Measurements from ENCODE around the gene PCDHA6. TPM values are rescaled to one million over a fixed set of nuclear protein-coding genes. Genes with fewer than 3 reads are reported as not detected.

Gene PCDHA6, protein sequence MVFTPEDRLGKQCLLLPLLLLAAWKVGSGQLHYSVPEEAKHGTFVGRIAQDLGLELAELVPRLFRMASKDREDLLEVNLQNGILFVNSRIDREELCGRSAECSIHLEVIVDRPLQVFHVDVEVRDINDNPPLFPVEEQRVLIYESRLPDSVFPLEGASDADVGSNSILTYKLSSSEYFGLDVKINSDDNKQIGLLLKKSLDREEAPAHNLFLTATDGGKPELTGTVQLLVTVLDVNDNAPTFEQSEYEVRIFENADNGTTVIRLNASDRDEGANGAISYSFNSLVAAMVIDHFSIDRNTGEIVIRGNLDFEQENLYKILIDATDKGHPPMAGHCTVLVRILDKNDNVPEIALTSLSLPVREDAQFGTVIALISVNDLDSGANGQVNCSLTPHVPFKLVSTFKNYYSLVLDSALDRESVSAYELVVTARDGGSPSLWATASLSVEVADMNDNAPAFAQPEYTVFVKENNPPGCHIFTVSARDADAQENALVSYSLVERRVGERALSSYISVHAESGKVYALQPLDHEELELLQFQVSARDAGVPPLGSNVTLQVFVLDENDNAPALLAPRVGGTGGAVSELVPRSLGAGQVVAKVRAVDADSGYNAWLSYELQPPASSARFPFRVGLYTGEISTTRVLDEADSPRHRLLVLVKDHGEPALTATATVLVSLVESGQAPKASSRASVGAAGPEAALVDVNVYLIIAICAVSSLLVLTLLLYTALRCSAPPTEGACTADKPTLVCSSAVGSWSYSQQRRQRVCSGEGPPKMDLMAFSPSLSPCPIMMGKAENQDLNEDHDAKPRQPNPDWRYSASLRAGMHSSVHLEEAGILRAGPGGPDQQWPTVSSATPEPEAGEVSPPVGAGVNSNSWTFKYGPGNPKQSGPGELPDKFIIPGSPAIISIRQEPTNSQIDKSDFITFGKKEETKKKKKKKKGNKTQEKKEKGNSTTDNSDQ
- total RNA-seq: not detected
- polyA plus RNA-seq (2013, experiment 1 of 2): not detected
- not detected for polyA plus RNA-seq (2013, experiment 2 of 2)
- total RNA-seq: 0 to 0.20 (median 0) reads per million in 172 experiments

DNA sequence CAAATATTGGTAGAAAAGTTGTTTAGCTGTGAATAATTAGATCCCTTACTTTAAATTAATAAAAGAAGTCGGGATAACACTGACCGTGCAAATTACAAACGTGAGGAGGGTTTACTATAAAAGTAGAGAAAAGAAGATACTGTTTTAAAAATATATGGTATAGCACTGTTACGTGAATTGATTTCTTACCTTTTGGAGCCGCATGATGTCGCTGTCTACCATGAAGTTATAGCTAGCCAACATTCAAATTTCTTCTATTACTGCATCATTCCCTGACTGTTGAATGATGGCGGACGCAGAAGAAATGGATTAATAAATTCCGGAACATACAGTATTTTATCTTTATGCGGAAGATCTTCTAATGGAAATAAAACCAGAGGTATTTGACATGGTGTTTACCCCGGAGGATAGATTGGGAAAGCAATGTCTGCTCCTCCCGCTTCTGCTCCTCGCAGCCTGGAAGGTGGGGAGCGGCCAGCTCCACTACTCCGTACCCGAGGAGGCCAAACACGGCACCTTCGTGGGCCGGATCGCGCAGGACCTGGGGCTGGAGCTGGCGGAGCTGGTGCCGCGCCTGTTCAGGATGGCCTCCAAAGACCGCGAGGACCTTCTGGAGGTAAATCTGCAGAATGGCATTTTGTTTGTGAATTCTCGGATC lies at the start of gene PCDHA6:
PCDHA6 (plus strand) TSS at position 257 of the 658 bp plus-strand sequence; CDS start at position 389, 132 bp downstream.
- Histone ChIP-seq H3K36me3 (ENCODE audit: insufficient read depth, low read length) (no peaks in the 10 kb centered on the region), H3K27ac (ENCODE audit: low read depth in 1 of 2, low read length in 2 of 2) (no peak within 1 kb of the TSS), H3K4me3 (ENCODE audit: low read length) (no peak within 1 kb of the TSS), H3K4me1 (ENCODE audit: insufficient read depth, low read length) (no peaks in the 10 kb centered on the region), H3K9me3 (ENCODE audit: control insufficient read depth in 1 of 2, insufficient read depth in 1 of 2, low read length in 2 of 2) (peaks cover 40 to 42% of the 10 kb centered on the region in 2 experiments), H3K27me3 (ENCODE audit: control insufficient read depth in 1 of 2, insufficient read depth in 2 of 2, low read length in 2 of 2) (peaks cover 14 to 32% of the 10 kb centered on the region in 2 experiments)
- POLR2A ChIA-PET: no interaction called here
- H3K4me3 Mint-ChIP-seq: no peak within 1 kb of the TSS
- no peak for DNase-seq
- CTCF ChIA-PET: no interaction called here
- H3K4me1 Mint-ChIP-seq (ENCODE audit: low read depth): no peaks in the 10 kb centered on the region
- peaks cover 51% of the 10 kb centered on the region for H3K27me3 Mint-ChIP-seq
- TF ChIP-seq, protein P1, sequence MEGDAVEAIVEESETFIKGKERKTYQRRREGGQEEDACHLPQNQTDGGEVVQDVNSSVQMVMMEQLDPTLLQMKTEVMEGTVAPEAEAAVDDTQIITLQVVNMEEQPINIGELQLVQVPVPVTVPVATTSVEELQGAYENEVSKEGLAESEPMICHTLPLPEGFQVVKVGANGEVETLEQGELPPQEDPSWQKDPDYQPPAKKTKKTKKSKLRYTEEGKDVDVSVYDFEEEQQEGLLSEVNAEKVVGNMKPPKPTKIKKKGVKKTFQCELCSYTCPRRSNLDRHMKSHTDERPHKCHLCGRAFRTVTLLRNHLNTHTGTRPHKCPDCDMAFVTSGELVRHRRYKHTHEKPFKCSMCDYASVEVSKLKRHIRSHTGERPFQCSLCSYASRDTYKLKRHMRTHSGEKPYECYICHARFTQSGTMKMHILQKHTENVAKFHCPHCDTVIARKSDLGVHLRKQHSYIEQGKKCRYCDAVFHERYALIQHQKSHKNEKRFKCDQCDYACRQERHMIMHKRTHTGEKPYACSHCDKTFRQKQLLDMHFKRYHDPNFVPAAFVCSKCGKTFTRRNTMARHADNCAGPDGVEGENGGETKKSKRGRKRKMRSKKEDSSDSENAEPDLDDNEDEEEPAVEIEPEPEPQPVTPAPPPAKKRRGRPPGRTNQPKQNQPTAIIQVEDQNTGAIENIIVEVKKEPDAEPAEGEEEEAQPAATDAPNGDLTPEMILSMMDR (IDR thresholded peaks at IDR 0.05): no peak
- H3K36me3 Mint-ChIP-seq (ENCODE audit: low read depth): peaks cover 8% of the 10 kb centered on the region
- peaks cover 16% of the 10 kb centered on the region for H3K9me3 Mint-ChIP-seq
- intact Hi-C loops (cut with DNase I, micrococcal nuclease): no loop called here
- no peak for ATAC-seq (ENCODE audit: poor library complexity)
- no peak within 1 kb of the TSS for H3K27ac Mint-ChIP-seq

DNA sequence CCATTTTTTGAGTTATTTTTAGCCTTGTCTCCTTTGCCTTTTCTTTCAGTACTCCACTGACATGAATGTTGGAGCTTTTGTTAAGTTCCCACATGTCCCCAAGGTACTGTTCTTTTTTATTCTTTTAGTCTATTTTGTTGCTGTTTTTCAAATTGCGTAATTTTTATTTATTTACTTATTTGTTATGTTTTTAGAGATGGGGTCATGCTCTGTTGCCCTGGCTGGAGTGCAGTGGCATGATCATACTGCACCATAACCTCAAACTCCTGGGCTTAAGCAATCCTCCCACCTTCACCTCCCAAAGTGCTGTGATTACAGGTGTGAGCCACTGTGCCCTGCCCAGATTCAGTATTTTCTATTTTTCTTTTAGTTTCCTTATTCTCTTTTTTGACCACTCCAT lies 47.2 kb upstream of the PCDHA6 start:
- peaks cover 36 to 84% of the 10 kb centered on the region in 2 experiments for H3K9me3 ChIP-seq (ENCODE audit: control insufficient read depth in 1 of 2, insufficient read depth in 1 of 2, low read length in 2 of 2)
- POLR2A ChIA-PET: no interaction called here
- TF ChIP-seq, protein P1 (IDR thresholded peaks at IDR 0.05): no peak
- H3K36me3 ChIP-seq (ENCODE audit: insufficient read depth, low read length): no peaks in the 10 kb centered on the region
- Mint-ChIP-seq H3K36me3 (ENCODE audit: low read depth) (peaks cover 45% of the 10 kb centered on the region), H3K27ac (no peak overlapping the region), H3K4me1 (ENCODE audit: low read depth) (no peaks in the 10 kb centered on the region), H3K27me3 (peaks cover 37% of the 10 kb centered on the region), H3K4me3 (no peak overlapping the region), H3K9me3 (peaks cover 24% of the 10 kb centered on the region)
- H3K27me3 ChIP-seq (ENCODE audit: control insufficient read depth in 1 of 2, insufficient read depth in 2 of 2, low read length in 2 of 2): peaks cover 3 to 5% of the 10 kb centered on the region in 2 experiments
- intact Hi-C loops (cut with DNase I, micrococcal nuclease): no loop called here
- H3K4me3 ChIP-seq (ENCODE audit: low read length): no peak overlapping the region
- DNase-seq (no peak), ATAC-seq (ENCODE audit: poor library complexity) (no peak)
- CTCF ChIA-PET: no interaction called here
- H3K27ac ChIP-seq (ENCODE audit: low read depth in 1 of 2, low read length in 2 of 2): no peak overlapping the region
- H3K4me1 ChIP-seq (ENCODE audit: insufficient read depth, low read length): no peaks in the 10 kb centered on the region
